Measurements from ENCODE around the gene CLCN7. TPM values are rescaled to one million over a fixed set of nuclear protein-coding genes. Genes with fewer than 3 reads are reported as not detected.

The CLCN7 gene
- total and polyA plus RNA-seq, 2 of the 4 experiments (the other 2 are of a cell fraction), result 10.8 to 45.2 TPM

DNA sequence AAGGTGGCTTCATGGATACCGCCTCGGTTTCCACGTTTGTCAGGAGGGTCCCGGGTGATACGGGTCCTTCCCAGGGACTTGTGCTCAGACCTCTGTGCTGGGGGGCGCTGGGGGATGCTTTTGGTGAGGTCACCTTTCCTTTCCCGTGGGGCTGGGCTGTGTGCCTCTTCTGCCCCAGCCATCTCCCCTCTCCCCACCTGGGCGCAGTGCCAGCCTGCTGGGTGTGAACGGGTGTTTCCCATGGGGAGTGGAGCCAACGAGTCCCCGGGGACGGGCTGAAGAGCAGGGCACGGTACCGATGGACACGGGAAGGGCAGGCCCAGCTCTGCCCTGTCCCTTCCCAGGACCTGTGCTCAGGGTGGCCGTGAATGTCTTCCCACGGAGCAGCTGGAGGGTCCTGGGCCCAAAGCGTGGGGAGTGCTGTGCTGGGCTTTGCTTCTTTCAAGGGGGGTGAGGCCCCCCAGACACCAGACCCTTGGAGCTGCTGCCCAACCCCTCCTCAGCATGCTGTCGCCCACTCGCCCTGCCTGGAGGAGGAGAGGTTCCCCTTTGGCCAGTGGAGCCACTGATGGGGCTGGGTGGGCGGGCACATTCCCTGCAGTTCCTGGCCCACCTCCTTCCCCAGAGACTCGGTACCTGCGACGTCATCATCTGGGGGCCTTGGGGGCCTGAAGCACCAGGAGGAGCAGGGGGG is 33.8 kb upstream of the CLCN7 start:
- Histone ChIP-seq H3K23ac (ENCODE audit: low read depth, low read length) (no peak overlapping the region), H3K14ac (replicated peaks; ENCODE audit: low read depth, low read length) (no peak overlapping the region), H3K9me3 (ENCODE audit: control insufficient read depth, insufficient read depth, low read length) (no peaks in the 10 kb centered on the region), H3K4me1 (ENCODE audit: control insufficient read depth, insufficient read depth, low read length) (no peaks in the 10 kb centered on the region), H3K79me1 (ENCODE audit: low read depth in 1 of 2, low read length in 2 of 2) (no peaks in the 10 kb centered on the region), H4K91ac (ENCODE audit: insufficient read depth, low read depth, low read length) (no peak overlapping the region), H3K27me3 (ENCODE audit: control insufficient read depth, insufficient read depth, low read length) (no peaks in the 10 kb centered on the region), H3K27ac (ENCODE audit: insufficient read depth, low read length) (no peak overlapping the region), H3K18ac (ENCODE audit: low read depth, low read length) (no peak overlapping the region), H3K4me2 (ENCODE audit: low read depth, low read length) (no peak overlapping the region), H2BK15ac (ENCODE audit: low read depth, low read length) (no peak overlapping the region), H2AK9ac (replicated peaks; ENCODE audit: low read depth, low read length, poor library complexity) (no peak overlapping the region), H2AK5ac (ENCODE audit: low read depth, low read length) (no peak overlapping the region), H3K36me3 (ENCODE audit: control insufficient read depth, insufficient read depth, low read length) (peaks cover 25% of the 10 kb centered on the region), H3K4me3 (ENCODE audit: insufficient read depth, low read depth, low read length) (no peak overlapping the region), H2BK120ac (ENCODE audit: low read depth, low read length) (no peak overlapping the region), H3K4ac (ENCODE audit: low read depth, low read length) (no peak overlapping the region), H3K9me1 (ENCODE audit: insufficient read depth, low read length) (no peaks in the 10 kb centered on the region), H3K9ac (ENCODE audit: low read depth, low read length) (no peak overlapping the region), H2BK20ac (ENCODE audit: low read depth, low read length) (no peak overlapping the region), H4K8ac (ENCODE audit: low read depth in 2 of 2, low read length in 2 of 2) (no peak overlapping the region), H4K5ac (ENCODE audit: low read depth, low read length) (no peak overlapping the region), H2AFZ (replicated peaks; ENCODE audit: low read length, poor library complexity) (no peak overlapping the region), H3K56ac (ENCODE audit: extremely low read depth, insufficient read depth, low read length) (no peak overlapping the region), H2BK5ac (ENCODE audit: low read depth, low read length, poor library complexity, severe bottlenecking) (no peak overlapping the region), H4K20me1 (ENCODE audit: insufficient read depth, low read length) (no peaks in the 10 kb centered on the region; the same call in 1 of the 2 replicates)
- TF ChIP-seq CHD1 (IDR thresholded peaks at IDR 0.05; ENCODE audit: low read depth, low read length), result no peak
- TF ChIP-seq, protein P1, sequence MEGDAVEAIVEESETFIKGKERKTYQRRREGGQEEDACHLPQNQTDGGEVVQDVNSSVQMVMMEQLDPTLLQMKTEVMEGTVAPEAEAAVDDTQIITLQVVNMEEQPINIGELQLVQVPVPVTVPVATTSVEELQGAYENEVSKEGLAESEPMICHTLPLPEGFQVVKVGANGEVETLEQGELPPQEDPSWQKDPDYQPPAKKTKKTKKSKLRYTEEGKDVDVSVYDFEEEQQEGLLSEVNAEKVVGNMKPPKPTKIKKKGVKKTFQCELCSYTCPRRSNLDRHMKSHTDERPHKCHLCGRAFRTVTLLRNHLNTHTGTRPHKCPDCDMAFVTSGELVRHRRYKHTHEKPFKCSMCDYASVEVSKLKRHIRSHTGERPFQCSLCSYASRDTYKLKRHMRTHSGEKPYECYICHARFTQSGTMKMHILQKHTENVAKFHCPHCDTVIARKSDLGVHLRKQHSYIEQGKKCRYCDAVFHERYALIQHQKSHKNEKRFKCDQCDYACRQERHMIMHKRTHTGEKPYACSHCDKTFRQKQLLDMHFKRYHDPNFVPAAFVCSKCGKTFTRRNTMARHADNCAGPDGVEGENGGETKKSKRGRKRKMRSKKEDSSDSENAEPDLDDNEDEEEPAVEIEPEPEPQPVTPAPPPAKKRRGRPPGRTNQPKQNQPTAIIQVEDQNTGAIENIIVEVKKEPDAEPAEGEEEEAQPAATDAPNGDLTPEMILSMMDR (conservative IDR thresholded peaks at IDR 0.05; ENCODE audit: low read depth, low read length), result no peak
- TF ChIP-seq MXI1 (IDR thresholded peaks at IDR 0.05; ENCODE audit: borderline replicate concordance, low read depth, low read length), result no peak
- no peak for TF ChIP-seq BHLHE40 (IDR thresholded peaks at IDR 0.05; ENCODE audit: low read depth, low read length)
- TF ChIP-seq, protein P2, sequence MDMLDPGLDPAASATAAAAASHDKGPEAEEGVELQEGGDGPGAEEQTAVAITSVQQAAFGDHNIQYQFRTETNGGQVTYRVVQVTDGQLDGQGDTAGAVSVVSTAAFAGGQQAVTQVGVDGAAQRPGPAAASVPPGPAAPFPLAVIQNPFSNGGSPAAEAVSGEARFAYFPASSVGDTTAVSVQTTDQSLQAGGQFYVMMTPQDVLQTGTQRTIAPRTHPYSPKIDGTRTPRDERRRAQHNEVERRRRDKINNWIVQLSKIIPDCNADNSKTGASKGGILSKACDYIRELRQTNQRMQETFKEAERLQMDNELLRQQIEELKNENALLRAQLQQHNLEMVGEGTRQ (IDR thresholded peaks at IDR 0.05; ENCODE audit: low read depth, low read length), result no peak
- TF ChIP-seq CEBPB (IDR thresholded peaks at IDR 0.05; ENCODE audit: low read depth, low read length), result no peak
- TF ChIP-seq, protein P3, sequence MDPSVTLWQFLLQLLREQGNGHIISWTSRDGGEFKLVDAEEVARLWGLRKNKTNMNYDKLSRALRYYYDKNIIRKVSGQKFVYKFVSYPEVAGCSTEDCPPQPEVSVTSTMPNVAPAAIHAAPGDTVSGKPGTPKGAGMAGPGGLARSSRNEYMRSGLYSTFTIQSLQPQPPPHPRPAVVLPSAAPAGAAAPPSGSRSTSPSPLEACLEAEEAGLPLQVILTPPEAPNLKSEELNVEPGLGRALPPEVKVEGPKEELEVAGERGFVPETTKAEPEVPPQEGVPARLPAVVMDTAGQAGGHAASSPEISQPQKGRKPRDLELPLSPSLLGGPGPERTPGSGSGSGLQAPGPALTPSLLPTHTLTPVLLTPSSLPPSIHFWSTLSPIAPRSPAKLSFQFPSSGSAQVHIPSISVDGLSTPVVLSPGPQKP (IDR thresholded peaks at IDR 0.05; ENCODE audit: borderline replicate concordance, low read depth, low read length), result no peak
- TF ChIP-seq RAD21 (IDR thresholded peaks at IDR 0.05; ENCODE audit: low read length), result no peak
- no peak for TF ChIP-seq RCOR1 (IDR thresholded peaks at IDR 0.05; ENCODE audit: insufficient replicate concordance, low read length)
- no peak for TF ChIP-seq SMC3 (IDR thresholded peaks at IDR 0.05; ENCODE audit: low read depth, low read length)
- TF ChIP-seq NFE2L2 (IDR thresholded peaks at IDR 0.05; ENCODE audit: low read depth, low read length), result no peak
- TF ChIP-seq MAZ (IDR thresholded peaks at IDR 0.05; ENCODE audit: borderline replicate concordance, low read depth, low read length), result no peak
- no peak for TF ChIP-seq POLR2A (IDR thresholded peaks at IDR 0.05; ENCODE audit: low read depth, low read length)
- TF ChIP-seq FOS (IDR thresholded peaks at IDR 0.05; ENCODE audit: low read depth, low read length), result no peak
- no peak for TF ChIP-seq MAFK (IDR thresholded peaks at IDR 0.05; ENCODE audit: low read depth, low read length)
- TF ChIP-seq RFX5 (IDR thresholded peaks at IDR 0.05; ENCODE audit: low read depth, low read length), result no peak
- dilution Hi-C loops (cut with HindIII; ENCODE audit: low sequenced_read_pairs, unreplicated experiment), result no loop called here
- in situ Hi-C loops (cut with MboI; ENCODE audit: low sequenced_read_pairs), result no loop called here
- 92% methylated on average over 8 of the region's 24 CpGs; no CpG with 5 or more reads in 1 of the 2 experiments for WGBS, 2 experiments (ENCODE audit: extremely low coverage in 2 of 2, insufficient read length in 1 of 2)
- ATAC-seq (ENCODE audit: low read depth) (no peak), DNase-seq (no peak)
- POLR2A ChIA-PET (ENCODE audit: unreplicated experiment), result no interaction called here
- intact Hi-C loops (cut with micrococcal nuclease), result no loop called here
- no TSS peak for BruUV-seq (replicated peaks)
- CTCF ChIA-PET, result no interaction called here

Data from IMR-90 (cell line).